GM21360 (cell line): ENCODE measurements around the gene GAS2L1.

ENCODE experiments used
- ATAC-seq: cut with Tn5 transposase; IDR thresholded peaks from one replicate; pipeline ENCODE4 v1.9.1; 2021; ENCODE audit warnings: mild to moderate bottlenecking, moderate library complexity; ENCODE audit not compliant: unreplicated experiment

The GAS2L1 gene

GRCh38 chr22:29325785-29326315 is 19.4 kb downstream of the GAS2L1 start:
- ATAC-seq: no peak

GRCh38 chr22:29326481-29326880 is 20.0 kb downstream of the GAS2L1 start:
- ATAC-seq: no peak

GRCh38 chr22:29327089-29327764 is 20.8 kb downstream of the GAS2L1 start:
- ATAC-seq: no peak

- ATAC-seq: no peak
Measured at GRCh38 chr22:29328055-29328454, 21.6 kb downstream of the GAS2L1 start.

GRCh38 chr22:29328566-29329500 is 22.4 kb downstream of the GAS2L1 start:
- ATAC-seq: no peak

GRCh38 chr22:29329581-29329980 is 23.1 kb downstream of the GAS2L1 start:
- no peak for ATAC-seq

- no peak for ATAC-seq
Measured at GRCh38 chr22:29330291-29330690, 23.8 kb downstream of the GAS2L1 start.

- no peak for ATAC-seq
Measured at GRCh38 chr22:29330753-29331152, 24.3 kb downstream of the GAS2L1 start.

GRCh38 chr22:29331213-29331612 is 24.8 kb downstream of the GAS2L1 start:
- no peak for ATAC-seq

GRCh38 chr22:29331658-29332300 is 25.3 kb downstream of the GAS2L1 start:
- no peak for ATAC-seq

- ATAC-seq: no peak
Measured at GRCh38 chr22:29332886-29333496, 26.5 kb downstream of the GAS2L1 start.

GRCh38 chr22:29334148-29334547 is 27.7 kb downstream of the GAS2L1 start:
- no peak for ATAC-seq

- ATAC-seq: no peak
Measured at GRCh38 chr22:29334696-29335344, 28.4 kb downstream of the GAS2L1 start.

GRCh38 chr22:29335656-29336055 is 29.2 kb downstream of the GAS2L1 start:
- ATAC-seq: no peak

GRCh38 chr22:29336751-29337490 is 30.5 kb downstream of the GAS2L1 start:
- no peak for ATAC-seq

- no peak for ATAC-seq
Measured at GRCh38 chr22:29337631-29338284, 31.3 kb downstream of the GAS2L1 start.

- no peak for ATAC-seq
Measured at GRCh38 chr22:29338398-29338797, 31.9 kb downstream of the GAS2L1 start.

GRCh38 chr22:29339381-29340235 is 33.2 kb downstream of the GAS2L1 start:
- ATAC-seq: no peak
